Heart right ventricle (tissue), 16 donors: Measurements from ENCODE around the gene SPSB2. TPM values are rescaled to one million over a fixed set of nuclear protein-coding genes. Genes with fewer than 3 reads are reported as not detected.
"Not testable (repeated sequence)": the region's sequence is repeated elsewhere in the genome, so short reads cannot be mapped to it uniquely, and the experiment has no call there.

Experiments
- ATAC-seq, 8 donors: fragments of 200-7000 bp; cut with Tn5 transposase; one replicate each; pipeline ENCODE4 v1.9.1; 2020; ENCODE audit warnings: mild to moderate bottlenecking in 8 of 8, moderate library complexity in 8 of 8, moderate number of reproducible peaks in 1 of 8
- DNase-seq, 2 donors: peaks; one replicate each; pipeline ENCODE4 v3.0.0-alpha.2; 2020
- H3K27ac ChIP-seq, 10 donors: fragments of 200-600 bp; sonication (generic) in 2 of 10; one replicate each; pipeline versions ENCODE4 v1.5.0 to v1.8.0; 2020 to 2022; ENCODE audit warnings: mild to moderate bottlenecking in 3 of 10
- H3K27me3 ChIP-seq, 7 donors: fragments of 200-600 bp; one replicate each; pipeline ENCODE4 v1.8.0; 2021 to 2022; ENCODE audit warnings: mild to moderate bottlenecking in 2 of 7
- H3K36me3 ChIP-seq, 9 donors: fragments of 200-600 bp; sonication (generic) in 1 of 9; one replicate each; pipeline versions ENCODE4 v1.5.0 to v1.8.0; 2020 to 2022; ENCODE audit warnings: mild to moderate bottlenecking in 2 of 9
- H3K4me1 ChIP-seq, 9 donors: fragments of 200-600 bp; sonication (generic) in 1 of 9; one replicate each; pipeline versions ENCODE4 v1.5.0 to v1.8.0; 2020 to 2022; ENCODE audit warnings: mild to moderate bottlenecking in 4 of 9
- H3K4me3 ChIP-seq, 10 donors: fragments of 200-600 bp; sonication (generic) in 2 of 10; one replicate each; pipeline versions ENCODE4 v1.5.0 to v1.8.0; 2020 to 2022; ENCODE audit warnings: mild to moderate bottlenecking in 7 of 10, moderate library complexity in 2 of 10
- H3K9me3 ChIP-seq, 11 donors: fragments of 200-600 bp in 10 of 11; sonication (generic) in 2 of 11; one replicate each; pipeline versions ENCODE4 v1.5.0 to v1.8.0; 2013 to 2022; ENCODE audit warnings: mild to moderate bottlenecking in 2 of 11, control low read depth in 1 of 11, moderate library complexity in 1 of 11
- CTCF ChIP-seq, 9 donors: fragments of 200-600 bp; sonication (generic) in 2 of 9; IDR thresholded peaks; one replicate each; pipeline versions ENCODE4 v1.5.0 to v1.8.0; 2021 to 2022; ENCODE audit warnings: antibody characterized with exemption in 9 of 9, mild to moderate bottlenecking in 5 of 9, moderate library complexity in 1 of 9
- WGBS, 2 donors: extraction: QIAGEN DNeasy Blood & Tissue Kit; methylation state at CpG; one replicate each; pipeline ENCODE4 v1.1.7; 2013; ENCODE audit warnings: inconsistent platforms in 1 of 2; 5-methylcytosine and 5-hydroxymethylcytosine counted together
- intact Hi-C, 10 donors: fragments of 100-400 bp; cut with DNase I; formaldehyde crosslinking; loops; one replicate each; pipeline versions ENCODE4 v1.11.1 to v1.14.2; 2022
- polyA plus RNA-seq, 2 donors: library from polyadenylated mRNA; stranded (reverse); fragments of 200-250 nt; gene quantifications; one replicate each; pipeline ENCODE4 v1.2.3, GENCODE V29; 2013
- total RNA-seq, 10 donors: library from RNA; stranded (reverse); fragmentation: NEBNext Ultra II Directional in 3 of 10; extraction: Animal tissue kit (Norgen Biotek cat#: 25700) in 3 of 10; gene quantifications; one replicate each; pipeline versions ENCODE4 v1.2.1 to v1.2.4, GENCODE V29; 2021 to 2023
- donor health status: Arrhythmogenic right ventricular cardiomyopathy.
- donor health status: ischemic (EF 13 %, LVEDD 7.1; RV severe dilation, severe dysfunction).
- donor health status: healthy with polysubstance abuse.
- donor health status: DM: no; HTN: yes; CAD: no.
- donor health status: DM: no; HTN: no; CAD: no.
- donor health status: ischemic (EF 25% LVEDD 6.9; RV normal size, moderate dysfunction).
- donor health status: ischemic (EF 25% LVEDD 5.7; RV mildly dilated, moderate dysfunction).
- donor health status: healthy.
- donor health status: DM: yes; HTN: yes; CAD: no.
- donor health status: Ischemic cardiomyopathy.
- donor health status: ischemic (EF 35%, LVEDD 5.7; RV mildly dilated, moderate dysfunction).
- donor health status: nonischemic (EF 11% LVEDD 7.7; RV severe dilation, severe dysfunction).
- donor health status: DM: yes; HTN: yes; CAD: no.
- donor health status: PGD.
- donor health status: ischemic (EF 29% LVEDD 5.4; RV normal size, mild dysfunction).
- donor health status: nonischemic (EF 23%, LVEDD 6.1; RV moderate dilation, normal function).

Gene SPSB2
- total and polyA plus RNA-seq, 12 donors = 2.0 to 5.6 (median 3.4) TPM

- DNase-seq (no peak), ATAC-seq (no peak)
- WGBS, 2 donors = 79 to 81% methylated on average over 6 of the region's 6 CpGs
- Histone ChIP-seq H3K4me3 (no peak overlapping the region), H3K27me3 (no peaks in the 10 kb centered on the region), H3K9me3 (no peaks in the 10 kb centered on the region), H3K4me1 (peaks cover 0 to 13% (median 5%) of the 10 kb centered on the region in 9 donors), H3K36me3 (no peaks in the 10 kb centered on the region), H3K27ac (no peak overlapping the region)
- no peak for TF ChIP-seq CTCF (IDR thresholded peaks at IDR 0.05)
- intact Hi-C loops = no loop called here
Measured at GRCh38 chr12:6896846-6897435, 23.8 kb upstream of the SPSB2 start.

GRCh38 chr12:6894321-6894720 is 21.2 kb upstream of the SPSB2 start:
- WGBS, 2 donors = 84 to 85% methylated on average over 3 of the region's 3 CpGs
- Histone ChIP-seq H3K27me3 (no peaks in the 10 kb centered on the region), H3K36me3 (no peaks in the 10 kb centered on the region), H3K27ac (no peak overlapping the region), H3K4me1 (peaks cover 0 to 19% (median 13%) of the 10 kb centered on the region in 9 donors), H3K4me3 (no peak overlapping the region), H3K9me3 (no peaks in the 10 kb centered on the region)
- intact Hi-C loops = no loop called here
- no peak for TF ChIP-seq CTCF (IDR thresholded peaks at IDR 0.05)
- no peak for DNase-seq
- no peak for ATAC-seq

GRCh38 chr12:6892683-6893082 is 19.6 kb upstream of the SPSB2 start:
- intact Hi-C loops, H3K27me3 ChIP-seq, DNase-seq, H3K27ac ChIP-seq, H3K36me3 ChIP-seq, H3K9me3 ChIP-seq, H3K4me3 ChIP-seq, ATAC-seq: not testable (repeated sequence)
- WGBS, 2 donors = 92 to 94% methylated on average over 3 of the region's 3 CpGs
- peaks cover 0 to 18% (median 11%) of the 10 kb centered on the region in 9 donors for H3K4me1 ChIP-seq

- intact Hi-C loops = loop anchor here in 2 of 10 donors (2.0 kb wide), 1 partner anchor 19 kb away; the partner anchor contains the start of gene SPSB2 (in 2 of the 2)
- no peak for TF ChIP-seq CTCF (IDR thresholded peaks at IDR 0.05)
- H3K27me3 ChIP-seq = no peaks in the 10 kb centered on the region
- H3K36me3 ChIP-seq = peaks cover 0 to 4% (median 0%) of the 10 kb centered on the region in 9 donors
- peaks cover 0 to 22% (median 11%) of the 10 kb centered on the region in 9 donors for H3K4me1 ChIP-seq
- H3K9me3 ChIP-seq = no peaks in the 10 kb centered on the region
- ATAC-seq (peak in 6 of 8 donors; percentile 1 to 26 (median 8)), DNase-seq (no peak)
- WGBS, 2 donors = 87% methylated on average over 5 of the region's 5 CpGs
- H3K27ac ChIP-seq = peak overlapping the region; percentile 73 to 94 (median 90)
- H3K4me3 ChIP-seq = peak overlapping the region; percentile 15 to 63 (median 53)
Measured at GRCh38 chr12:6891646-6892001, 18.5 kb upstream of the SPSB2 start.
